ENCODE measurements around the gene GPHN. TPM values are rescaled to one million over a fixed set of nuclear protein-coding genes. Genes with fewer than 3 reads are reported as not detected.

GPHN gene
- total and polyA plus RNA-seq, 4 donors, result 9.1 to 57.6 (median 33.9) TPM

DNA sequence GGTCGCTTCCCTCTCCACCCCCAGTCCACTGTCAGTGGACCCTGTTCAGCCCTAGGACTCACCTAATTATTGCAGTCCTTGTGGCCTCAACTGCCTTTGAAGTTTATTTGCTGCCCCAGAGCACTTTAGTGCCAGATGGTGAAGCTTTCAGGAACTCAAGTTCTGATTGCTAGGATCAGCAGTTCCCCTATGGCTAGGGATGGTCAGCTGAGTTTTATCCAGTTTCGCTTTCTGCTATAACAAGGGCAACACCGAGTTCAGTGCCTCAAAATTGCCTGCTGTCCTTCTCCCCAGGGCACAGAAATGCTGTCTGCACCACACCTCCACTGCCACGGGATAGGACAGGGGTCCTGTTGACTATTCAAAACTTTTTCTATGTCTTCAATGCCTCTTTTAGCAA is 295.0 kb downstream of the GPHN start:
- Histone ChIP-seq H3K27me3 (ENCODE audit: control insufficient read depth in 3 of 3, insufficient read depth in 3 of 3, low read length in 2 of 3) (no peaks in the 10 kb centered on the region), H3K9me3 (ENCODE audit: control insufficient read depth in 4 of 4, insufficient read depth in 3 of 4, low read length in 3 of 4) (peaks cover 0 to 12% (median 3%) of the 10 kb centered on the region in 4 donors), H3K27ac (ENCODE audit: low read depth in 1 of 2, low read length in 1 of 2) (no peak overlapping the region), H3K9ac (ENCODE audit: insufficient read depth in 1 of 2, low read length in 2 of 2) (no peak overlapping the region), H3K4me3 (no peak overlapping the region), H3K4me1 (ENCODE audit: control insufficient read depth in 5 of 5, insufficient read depth in 5 of 5, low read length in 5 of 5) (no peaks in the 10 kb centered on the region), H3K36me3 (ENCODE audit: control insufficient read depth in 4 of 4, insufficient read depth in 4 of 4, low read length in 4 of 4) (no peaks in the 10 kb centered on the region)
- DNase-seq (no peak), ATAC-seq (ENCODE audit: insufficient read depth, low FRiP score) (no peak)
- 93 to 94% methylated on average over 4 of the region's 4 CpGs for WGBS, 2 donors
- TF ChIP-seq CTCF (IDR thresholded peaks at IDR 0.05; ENCODE audit: control extremely low read depth, extremely low read depth), result no peak

- H3K4me1 ChIP-seq (ENCODE audit: control insufficient read depth in 5 of 5, insufficient read depth in 5 of 5, low read length in 5 of 5), result no peaks in the 10 kb centered on the region
- ATAC-seq (ENCODE audit: insufficient read depth, low FRiP score) (no peak), DNase-seq (peak in 1 of 3 donors; percentile 1)
- WGBS, 2 donors, result 94 to 96% methylated on average over 1 of the region's 1 CpG
- H3K9ac ChIP-seq (ENCODE audit: insufficient read depth in 1 of 2, low read length in 2 of 2), result no peak overlapping the region
- no peak overlapping the region for H3K4me3 ChIP-seq
- no peak overlapping the region for H3K27ac ChIP-seq (ENCODE audit: low read depth in 1 of 2, low read length in 1 of 2)
- no peaks in the 10 kb centered on the region for H3K36me3 ChIP-seq (ENCODE audit: control insufficient read depth in 4 of 4, insufficient read depth in 4 of 4, low read length in 4 of 4)
- H3K9me3 ChIP-seq (ENCODE audit: control insufficient read depth in 4 of 4, insufficient read depth in 3 of 4, low read length in 3 of 4), result peaks cover 0 to 12% (median 3%) of the 10 kb centered on the region in 4 donors
- H3K27me3 ChIP-seq (ENCODE audit: control insufficient read depth in 3 of 3, insufficient read depth in 3 of 3, low read length in 2 of 3), result no peaks in the 10 kb centered on the region
- no peak for TF ChIP-seq CTCF (IDR thresholded peaks at IDR 0.05; ENCODE audit: control extremely low read depth, extremely low read depth)
Measured at GRCh38 chr14:66804141-66804540, 296.2 kb downstream of the GPHN start.

DNA sequence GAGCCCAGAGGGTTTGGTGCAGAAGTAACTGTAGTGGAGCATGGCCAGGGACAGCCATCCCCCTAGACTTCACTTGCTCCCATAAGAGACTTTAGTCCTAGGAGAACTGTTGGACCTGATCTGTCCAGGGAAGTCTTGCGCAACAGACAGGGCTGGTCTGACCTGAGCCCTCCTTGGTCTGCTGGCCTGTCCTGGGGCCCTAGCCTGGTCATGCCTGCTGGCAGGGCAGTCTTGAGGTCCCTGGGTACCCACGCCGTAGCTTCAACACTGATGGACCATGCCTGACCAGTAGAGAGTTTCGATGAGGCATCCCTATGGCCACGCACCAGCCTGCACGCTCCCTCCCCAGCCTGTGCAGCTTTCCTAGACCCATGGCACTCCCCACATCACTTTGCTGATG is 305.7 kb downstream of the GPHN start:
- no peak overlapping the region for H3K27ac ChIP-seq (ENCODE audit: low read depth in 1 of 2, low read length in 1 of 2)
- no peaks in the 10 kb centered on the region for H3K27me3 ChIP-seq (ENCODE audit: control insufficient read depth in 3 of 3, insufficient read depth in 3 of 3, low read length in 2 of 3)
- 97 to 99% methylated on average over 6 of the region's 6 CpGs for WGBS, 2 donors
- peaks cover 3 to 10% (median 5%) of the 10 kb centered on the region in 4 donors for H3K36me3 ChIP-seq (ENCODE audit: control insufficient read depth in 4 of 4, insufficient read depth in 4 of 4, low read length in 4 of 4)
- H3K9me3 ChIP-seq (ENCODE audit: control insufficient read depth in 4 of 4, insufficient read depth in 3 of 4, low read length in 3 of 4), result peaks cover 2 to 15% (median 12%) of the 10 kb centered on the region in 4 donors
- H3K4me1 ChIP-seq (ENCODE audit: control insufficient read depth in 5 of 5, insufficient read depth in 5 of 5, low read length in 5 of 5), result no peaks in the 10 kb centered on the region
- TF ChIP-seq CTCF (IDR thresholded peaks at IDR 0.05; ENCODE audit: control extremely low read depth, extremely low read depth), result no peak
- no peak overlapping the region for H3K9ac ChIP-seq (ENCODE audit: insufficient read depth in 1 of 2, low read length in 2 of 2)
- no peak overlapping the region for H3K4me3 ChIP-seq
- ATAC-seq (ENCODE audit: insufficient read depth, low FRiP score), result no peak
- no peak for DNase-seq

GRCh38 chr14:66815687-66816086 is 307.7 kb downstream of the GPHN start:
- H3K9ac ChIP-seq (ENCODE audit: insufficient read depth in 1 of 2, low read length in 2 of 2), result no peak overlapping the region
- peaks cover 3 to 10% (median 5%) of the 10 kb centered on the region in 4 donors for H3K36me3 ChIP-seq (ENCODE audit: control insufficient read depth in 4 of 4, insufficient read depth in 4 of 4, low read length in 4 of 4)
- 94% methylated on average over 2 of the region's 2 CpGs for WGBS, 2 donors
- no peak overlapping the region for H3K27ac ChIP-seq (ENCODE audit: low read depth in 1 of 2, low read length in 1 of 2)
- no peak overlapping the region for H3K4me3 ChIP-seq
- no peaks in the 10 kb centered on the region for H3K4me1 ChIP-seq (ENCODE audit: control insufficient read depth in 5 of 5, insufficient read depth in 5 of 5, low read length in 5 of 5)
- DNase-seq (no peak), ATAC-seq (ENCODE audit: insufficient read depth, low FRiP score) (no peak)
- H3K27me3 ChIP-seq (ENCODE audit: control insufficient read depth in 3 of 3, insufficient read depth in 3 of 3, low read length in 2 of 3), result no peaks in the 10 kb centered on the region
- H3K9me3 ChIP-seq (ENCODE audit: control insufficient read depth in 4 of 4, insufficient read depth in 3 of 4, low read length in 3 of 4), result peaks cover 2 to 15% (median 12%) of the 10 kb centered on the region in 4 donors
- no peak for TF ChIP-seq CTCF (IDR thresholded peaks at IDR 0.05; ENCODE audit: control extremely low read depth, extremely low read depth)

All from lung (tissue), 12 donors.